Measurements from ENCODE around the gene CAPN3. TPM values are rescaled to one million over a fixed set of nuclear protein-coding genes. Genes with fewer than 3 reads are reported as not detected.

Gene CAPN3
- total RNA-seq, 5 donors from 2014 or later (not counting 1 experiment from before 2014, with no cell fraction given) = 13.4 to 19.8 (median 15.8) TPM

- ATAC-seq (replicated peaks in 1 of 4) (no peak), DNase-seq (no peak)
- WGBS (ENCODE audit: insufficient coverage) = 100% methylated on average over 3 of the region's 4 CpGs
- Histone ChIP-seq H3K4me1 (ENCODE audit: control insufficient read depth in 1 of 2, extremely low read depth in 1 of 2, insufficient read depth in 2 of 2, low read length in 2 of 2) (no peaks in the 10 kb centered on the region), H3K36me3 (ENCODE audit: control insufficient read depth in 2 of 2, extremely low read depth in 1 of 2, insufficient read depth in 1 of 2, low read length in 1 of 2) (peaks cover 6 to 56% of the 10 kb centered on the region in 2 donors), H3K27me3 (replicated peaks in 1 of 2; ENCODE audit: control insufficient read depth in 2 of 2, extremely low read depth in 1 of 2, insufficient read depth in 2 of 2, low read length in 1 of 2) (no peaks in the 10 kb centered on the region), H3K4me3 (ENCODE audit: control insufficient read depth in 1 of 2, extremely low read depth in 1 of 2, low read length in 1 of 2) (no peak overlapping the region), H3K9me3 (no peaks in the 10 kb centered on the region), H3K27ac (ENCODE audit: low read length) (no peak overlapping the region)
- Mint-ChIP-seq H3K4me1 (no peaks in the 10 kb centered on the region), H3K27me3 (no peaks in the 10 kb centered on the region), H3K36me3 (peaks cover 54% of the 10 kb centered on the region), H3K9me3 (no peaks in the 10 kb centered on the region), H3K4me3 (no peak overlapping the region), H3K27ac (no peak overlapping the region)
- CTCF ChIA-PET = no interaction called here
- POLR2A ChIA-PET = interaction anchor here in 1 of 2 donors (0.5 kb wide), 1 partner anchor 332 kb away, joined by 3 read pairs; no protein-coding TSS in a partner anchor
Observed at GRCh38 chr15:42450425-42450790, 91.1 kb downstream of the CAPN3 start.

DNA sequence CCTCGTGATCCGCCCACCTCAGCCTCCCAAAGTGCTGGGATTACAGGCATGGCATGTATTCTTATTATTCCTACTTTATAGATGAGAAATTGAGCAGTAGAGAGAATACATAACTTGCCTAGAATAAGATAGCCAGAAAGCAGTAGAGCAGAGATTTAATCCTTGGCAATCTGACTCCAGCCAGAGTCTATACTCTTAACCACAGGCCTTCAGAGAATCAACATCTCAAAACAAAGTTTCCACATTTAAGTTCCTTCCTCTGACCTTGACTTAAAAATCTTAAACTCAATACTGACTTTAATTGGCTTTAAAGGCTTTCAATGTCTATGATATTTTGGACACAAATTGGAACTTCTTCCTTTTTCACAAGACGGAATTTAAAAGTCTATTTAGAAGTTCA is 94.5 kb downstream of the CAPN3 start:
- CTCF ChIA-PET = no interaction called here
- no peak overlapping the region for H3K27ac Mint-ChIP-seq
- H3K36me3 Mint-ChIP-seq = peaks cover 41% of the 10 kb centered on the region

DNA sequence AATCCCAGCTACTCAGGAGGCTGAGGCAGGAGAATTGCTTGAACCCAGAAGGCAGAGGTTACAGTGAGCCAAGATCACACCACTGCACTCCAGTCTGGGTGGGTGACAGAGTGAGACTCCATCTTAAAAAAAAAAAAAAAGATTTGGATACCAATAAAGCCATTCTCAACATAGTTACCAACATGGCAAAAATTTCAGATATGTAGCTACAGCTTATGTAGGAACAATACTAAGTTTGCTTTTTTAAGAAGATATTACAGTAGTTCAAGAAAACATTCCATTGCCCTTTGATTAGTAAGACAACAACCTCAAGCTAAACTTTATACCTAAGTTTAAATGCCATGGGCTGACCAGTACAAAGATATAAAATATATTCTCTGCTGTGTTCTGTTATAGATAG is 97.2 kb downstream of the CAPN3 start:
- ATAC-seq (replicated peaks in 1 of 4) (no peak), DNase-seq (no peak)
- H3K4me3 ChIP-seq (ENCODE audit: control insufficient read depth in 1 of 2, extremely low read depth in 1 of 2, low read length in 1 of 2) = no peak overlapping the region
- peaks cover 0 to 6% of the 10 kb centered on the region in 2 donors for H3K36me3 ChIP-seq (ENCODE audit: control insufficient read depth in 2 of 2, extremely low read depth in 1 of 2, insufficient read depth in 1 of 2, low read length in 1 of 2)
- Mint-ChIP-seq H3K27me3 (no peaks in the 10 kb centered on the region), H3K27ac (no peak overlapping the region), H3K4me1 (peaks cover 6 to 22% (median 18%) of the 10 kb centered on the region in 3 donors), H3K4me3 (no peak overlapping the region), H3K36me3 (peaks cover 20% of the 10 kb centered on the region), H3K9me3 (no peaks in the 10 kb centered on the region)
- no peak overlapping the region for H3K27ac ChIP-seq (ENCODE audit: low read length)
- H3K9me3 ChIP-seq = no peaks in the 10 kb centered on the region
- CTCF ChIA-PET = no interaction called here
- POLR2A ChIA-PET = interaction anchor here in 1 of 2 donors (0.7 kb wide), 1 partner anchor 89 kb away, joined by 8 read pairs; no protein-coding TSS in a partner anchor
- H3K4me1 ChIP-seq (ENCODE audit: control insufficient read depth in 1 of 2, extremely low read depth in 1 of 2, insufficient read depth in 2 of 2, low read length in 2 of 2) = no peaks in the 10 kb centered on the region
- no peaks in the 10 kb centered on the region for H3K27me3 ChIP-seq (replicated peaks in 1 of 2; ENCODE audit: control insufficient read depth in 2 of 2, extremely low read depth in 1 of 2, insufficient read depth in 2 of 2, low read length in 1 of 2)

More for the DNA sequence above, 94.5 kb downstream of the CAPN3 start:
- WGBS (ENCODE audit: insufficient coverage) = no CpG with 5 or more reads among the region's 3 CpGs
- H3K9me3 Mint-ChIP-seq = no peaks in the 10 kb centered on the region
- no peak overlapping the region for H3K27ac ChIP-seq (ENCODE audit: low read length)
- DNase-seq = no peak
- H3K4me3 ChIP-seq (ENCODE audit: control insufficient read depth in 1 of 2, extremely low read depth in 1 of 2, low read length in 1 of 2) = no peak overlapping the region
- no peaks in the 10 kb centered on the region for H3K27me3 ChIP-seq (replicated peaks in 1 of 2; ENCODE audit: control insufficient read depth in 2 of 2, extremely low read depth in 1 of 2, insufficient read depth in 2 of 2, low read length in 1 of 2)
- H3K9me3 ChIP-seq = no peaks in the 10 kb centered on the region
- H3K4me1 ChIP-seq (ENCODE audit: control insufficient read depth in 1 of 2, extremely low read depth in 1 of 2, insufficient read depth in 2 of 2, low read length in 2 of 2) = no peaks in the 10 kb centered on the region
- no peak overlapping the region for H3K4me3 Mint-ChIP-seq
- H3K27me3 Mint-ChIP-seq = no peaks in the 10 kb centered on the region
- POLR2A ChIA-PET = no interaction called here
- ATAC-seq (replicated peaks in 1 of 4) = no peak
- peaks cover 6 to 28% of the 10 kb centered on the region in 2 donors for H3K36me3 ChIP-seq (ENCODE audit: control insufficient read depth in 2 of 2, extremely low read depth in 1 of 2, insufficient read depth in 1 of 2, low read length in 1 of 2)
- peaks cover 0 to 13% (median 12%) of the 10 kb centered on the region in 3 donors for H3K4me1 Mint-ChIP-seq

DNA sequence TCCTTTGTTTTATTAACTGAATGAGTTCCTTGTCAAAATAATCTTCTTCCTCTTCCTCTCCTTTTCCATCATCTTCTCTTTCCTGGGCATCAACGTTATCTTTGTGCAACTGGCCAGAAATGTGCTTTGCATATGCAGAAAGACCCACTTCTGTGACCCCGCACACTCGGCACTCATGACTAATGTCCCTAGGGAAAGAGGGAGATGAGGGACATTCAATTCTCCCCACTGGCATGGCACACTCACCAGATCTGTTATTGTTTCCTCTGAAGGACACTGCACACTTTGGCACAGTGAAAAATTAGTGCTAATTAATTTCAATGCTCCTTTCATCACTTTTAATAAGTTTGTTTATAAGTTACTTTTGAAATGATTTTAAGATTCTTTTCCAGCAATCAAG is 97.7 kb downstream of the CAPN3 start:
- H3K27me3 Mint-ChIP-seq = no peaks in the 10 kb centered on the region
- H3K4me3 ChIP-seq (ENCODE audit: control insufficient read depth in 1 of 2, extremely low read depth in 1 of 2, low read length in 1 of 2) = no peak overlapping the region
- no peaks in the 10 kb centered on the region for H3K4me1 ChIP-seq (ENCODE audit: control insufficient read depth in 1 of 2, extremely low read depth in 1 of 2, insufficient read depth in 2 of 2, low read length in 2 of 2)
- no peak overlapping the region for H3K27ac ChIP-seq (ENCODE audit: low read length)
- no peaks in the 10 kb centered on the region for H3K9me3 Mint-ChIP-seq
- H3K9me3 ChIP-seq = no peaks in the 10 kb centered on the region
- no peak overlapping the region for H3K27ac Mint-ChIP-seq
- H3K36me3 Mint-ChIP-seq = peaks cover 17% of the 10 kb centered on the region
- ChIA-PET CTCF (no interaction called here), POLR2A (interaction anchor here in 1 of 2 donors (0.7 kb wide), 1 partner anchor 89 kb away, joined by 8 read pairs; no protein-coding TSS in a partner anchor)
- DNase-seq = no peak
- peaks cover 0 to 3% of the 10 kb centered on the region in 2 donors for H3K36me3 ChIP-seq (ENCODE audit: control insufficient read depth in 2 of 2, extremely low read depth in 1 of 2, insufficient read depth in 1 of 2, low read length in 1 of 2)
- no peaks in the 10 kb centered on the region for H3K27me3 ChIP-seq (replicated peaks in 1 of 2; ENCODE audit: control insufficient read depth in 2 of 2, extremely low read depth in 1 of 2, insufficient read depth in 2 of 2, low read length in 1 of 2)
- peaks cover 11 to 25% (median 18%) of the 10 kb centered on the region in 3 donors for H3K4me1 Mint-ChIP-seq
- no CpG with 5 or more reads among the region's 3 CpGs for WGBS (ENCODE audit: insufficient coverage)
- no peak for ATAC-seq (replicated peaks in 1 of 4)
- H3K4me3 Mint-ChIP-seq = no peak overlapping the region

- Mint-ChIP-seq H3K9me3 (no peaks in the 10 kb centered on the region), H3K36me3 (peaks cover 17% of the 10 kb centered on the region), H3K4me3 (no peak overlapping the region), H3K27me3 (no peaks in the 10 kb centered on the region), H3K27ac (no peak overlapping the region), H3K4me1 (peaks cover 12 to 25% (median 18%) of the 10 kb centered on the region in 3 donors)
- no peak for ATAC-seq (replicated peaks in 1 of 4)
- no peak for DNase-seq
- Histone ChIP-seq H3K27me3 (replicated peaks in 1 of 2; ENCODE audit: control insufficient read depth in 2 of 2, extremely low read depth in 1 of 2, insufficient read depth in 2 of 2, low read length in 1 of 2) (no peaks in the 10 kb centered on the region), H3K9me3 (no peaks in the 10 kb centered on the region), H3K4me3 (ENCODE audit: control insufficient read depth in 1 of 2, extremely low read depth in 1 of 2, low read length in 1 of 2) (no peak overlapping the region), H3K36me3 (ENCODE audit: control insufficient read depth in 2 of 2, extremely low read depth in 1 of 2, insufficient read depth in 1 of 2, low read length in 1 of 2) (peaks cover 0 to 3% of the 10 kb centered on the region in 2 donors), H3K4me1 (ENCODE audit: control insufficient read depth in 1 of 2, extremely low read depth in 1 of 2, insufficient read depth in 2 of 2, low read length in 2 of 2) (no peaks in the 10 kb centered on the region), H3K27ac (ENCODE audit: low read length) (no peak overlapping the region)
- WGBS (ENCODE audit: insufficient coverage) = 96% methylated on average over 7 of the region's 8 CpGs
- ChIA-PET CTCF (no interaction called here), POLR2A (no interaction called here)
Observed at GRCh38 chr15:42457445-42458442, 98.4 kb downstream of the CAPN3 start.

- Histone ChIP-seq H3K4me1 (ENCODE audit: control insufficient read depth in 1 of 2, extremely low read depth in 1 of 2, insufficient read depth in 2 of 2, low read length in 2 of 2) (no peaks in the 10 kb centered on the region), H3K27ac (ENCODE audit: low read length) (no peak overlapping the region), H3K9me3 (no peaks in the 10 kb centered on the region), H3K36me3 (ENCODE audit: control insufficient read depth in 2 of 2, extremely low read depth in 1 of 2, insufficient read depth in 1 of 2, low read length in 1 of 2) (peaks cover 0 to 27% of the 10 kb centered on the region in 2 donors), H3K4me3 (ENCODE audit: control insufficient read depth in 1 of 2, extremely low read depth in 1 of 2, low read length in 1 of 2) (no peak overlapping the region), H3K27me3 (replicated peaks in 1 of 2; ENCODE audit: control insufficient read depth in 2 of 2, extremely low read depth in 1 of 2, insufficient read depth in 2 of 2, low read length in 1 of 2) (no peaks in the 10 kb centered on the region)
- ChIA-PET POLR2A (no interaction called here), CTCF (no interaction called here)
- Mint-ChIP-seq H3K9me3 (no peaks in the 10 kb centered on the region), H3K36me3 (peaks cover 20% of the 10 kb centered on the region), H3K4me3 (no peak overlapping the region), H3K4me1 (peaks cover 12 to 26% (median 18%) of the 10 kb centered on the region in 3 donors), H3K27me3 (no peaks in the 10 kb centered on the region), H3K27ac (no peak overlapping the region)
- ATAC-seq (replicated peaks in 1 of 4) (no peak), DNase-seq (no peak)
- no CpG with 5 or more reads among the region's 3 CpGs for WGBS (ENCODE audit: insufficient coverage)
Observed at GRCh38 chr15:42461261-42461660, 102.0 kb downstream of the CAPN3 start.

Data from T-cell (primary cell).